ENCODE data around the gene GNPNAT1. TPM values are rescaled to one million over a fixed set of nuclear protein-coding genes. Genes with fewer than 3 reads are reported as not detected.

Gene GNPNAT1
- total RNA-seq: 10 to 100 TPM; 10.1 to 13.2 TPM

- H3K27ac Mint-ChIP-seq: peak within 1 kb of the TSS; percentile 72
- peaks cover 9% of the 10 kb centered on the region for H3K36me3 Mint-ChIP-seq (ENCODE audit: low read depth)
- DNase-seq: peak; percentile 93
- peaks cover under 1% of the 10 kb centered on the region for H3K9me3 Mint-ChIP-seq
- H3K4me1 Mint-ChIP-seq: peaks cover 29% of the 10 kb centered on the region
- peak within 1 kb of the TSS; percentile 89 for H3K4me3 Mint-ChIP-seq
- no peaks in the 10 kb centered on the region for H3K27me3 Mint-ChIP-seq
- ChIA-PET CTCF (interaction anchor here (0.5 to 1.9 kb wide), 4 partner anchors 11 to 254 kb away, joined by 3 to 6 read pairs (median 4); no protein-coding TSS in a partner anchor), POLR2A (interaction anchor here (0.8 to 2.5 kb wide), 8 partner anchors 10 to 361 kb away, joined by 3 to 21 read pairs (median 4); partner anchors contain the start of genes GPR137C, STYX and TXNDC16)
Observed at GRCh38 chr14:52791223-52792096, at the start of gene GNPNAT1. Gene GNPNAT1, minus strand, starts transcription at chr14:52791607. Its CDS starts 6,957 bp downstream, at chr14:52784650.

- ChIA-PET POLR2A (no interaction called here), CTCF (no interaction called here)
- H3K4me1 Mint-ChIP-seq: no peaks in the 10 kb centered on the region
- no peak overlapping the region for H3K4me3 Mint-ChIP-seq
- H3K9me3 Mint-ChIP-seq: no peaks in the 10 kb centered on the region
- H3K27ac Mint-ChIP-seq: no peak overlapping the region
- DNase-seq: no peak
- no peaks in the 10 kb centered on the region for H3K27me3 Mint-ChIP-seq
- no peaks in the 10 kb centered on the region for H3K36me3 Mint-ChIP-seq (ENCODE audit: low read depth)
Observed at GRCh38 chr14:52840877-52841276, 49.5 kb upstream of the GNPNAT1 start.

GRCh38 chr14:52837451-52837850 lies 46.0 kb upstream of the GNPNAT1 start:
- no peak for DNase-seq
- no peaks in the 10 kb centered on the region for H3K9me3 Mint-ChIP-seq
- no peaks in the 10 kb centered on the region for H3K36me3 Mint-ChIP-seq (ENCODE audit: low read depth)
- ChIA-PET POLR2A (no interaction called here), CTCF (interaction anchor here (0.5 kb wide), 1 partner anchor 185 kb away, joined by 3 read pairs; no protein-coding TSS in a partner anchor)
- H3K27ac Mint-ChIP-seq: no peak overlapping the region
- H3K4me1 Mint-ChIP-seq: no peaks in the 10 kb centered on the region
- no peak overlapping the region for H3K4me3 Mint-ChIP-seq
- H3K27me3 Mint-ChIP-seq: no peaks in the 10 kb centered on the region

- DNase-seq: no peak
- POLR2A ChIA-PET: no interaction called here
- Mint-ChIP-seq H3K27me3 (no peaks in the 10 kb centered on the region), H3K36me3 (ENCODE audit: low read depth) (no peaks in the 10 kb centered on the region), H3K9me3 (no peaks in the 10 kb centered on the region), H3K4me1 (no peaks in the 10 kb centered on the region), H3K4me3 (no peak overlapping the region), H3K27ac (no peak overlapping the region)
- CTCF ChIA-PET: no interaction called here
Observed at GRCh38 chr14:52836063-52836462, 44.7 kb upstream of the GNPNAT1 start.

- DNase-seq: no peak
- ChIA-PET CTCF (no interaction called here), POLR2A (no interaction called here)
- Mint-ChIP-seq H3K27ac (no peak overlapping the region), H3K27me3 (no peaks in the 10 kb centered on the region), H3K4me1 (no peaks in the 10 kb centered on the region), H3K36me3 (ENCODE audit: low read depth) (no peaks in the 10 kb centered on the region), H3K9me3 (no peaks in the 10 kb centered on the region), H3K4me3 (no peak overlapping the region)
Observed at GRCh38 chr14:52835122-52835903, 43.9 kb upstream of the GNPNAT1 start.

GRCh38 chr14:52834440-52834842 lies 43.0 kb upstream of the GNPNAT1 start:
- POLR2A ChIA-PET: no interaction called here
- H3K36me3 Mint-ChIP-seq (ENCODE audit: low read depth): no peaks in the 10 kb centered on the region
- H3K4me1 Mint-ChIP-seq: no peaks in the 10 kb centered on the region
- CTCF ChIA-PET: no interaction called here
- H3K27me3 Mint-ChIP-seq: no peaks in the 10 kb centered on the region
- no peak for DNase-seq
- no peak overlapping the region for H3K27ac Mint-ChIP-seq
- no peak overlapping the region for H3K4me3 Mint-ChIP-seq
- no peaks in the 10 kb centered on the region for H3K9me3 Mint-ChIP-seq

GRCh38 chr14:52833891-52834290 lies 42.5 kb upstream of the GNPNAT1 start:
- Mint-ChIP-seq H3K36me3 (ENCODE audit: low read depth) (no peaks in the 10 kb centered on the region), H3K4me3 (no peak overlapping the region), H3K27ac (no peak overlapping the region), H3K27me3 (no peaks in the 10 kb centered on the region), H3K9me3 (no peaks in the 10 kb centered on the region), H3K4me1 (no peaks in the 10 kb centered on the region)
- ChIA-PET POLR2A (no interaction called here), CTCF (no interaction called here)
- DNase-seq: no peak

- peaks cover 3% of the 10 kb centered on the region for H3K4me1 Mint-ChIP-seq
- DNase-seq: no peak
- no peaks in the 10 kb centered on the region for H3K36me3 Mint-ChIP-seq (ENCODE audit: low read depth)
- H3K27ac Mint-ChIP-seq: no peak overlapping the region
- CTCF ChIA-PET: interaction anchor here (1.0 to 1.1 kb wide), 2 partner anchors 131 to 226 kb away, joined by 3 read pairs; no protein-coding TSS in a partner anchor
- H3K4me3 Mint-ChIP-seq: no peak overlapping the region
- peaks cover 3% of the 10 kb centered on the region for H3K27me3 Mint-ChIP-seq
- no peaks in the 10 kb centered on the region for H3K9me3 Mint-ChIP-seq
- POLR2A ChIA-PET: no interaction called here
Observed at GRCh38 chr14:52829527-52830185, 38.2 kb upstream of the GNPNAT1 start.

GRCh38 chr14:52827426-52827825 lies 36.0 kb upstream of the GNPNAT1 start:
- no peak for DNase-seq
- Mint-ChIP-seq H3K4me1 (peaks cover 6% of the 10 kb centered on the region), H3K36me3 (ENCODE audit: low read depth) (no peaks in the 10 kb centered on the region), H3K27ac (no peak overlapping the region), H3K4me3 (no peak overlapping the region), H3K9me3 (no peaks in the 10 kb centered on the region), H3K27me3 (peaks cover 9% of the 10 kb centered on the region)
- POLR2A ChIA-PET: interaction anchor here (0.7 kb wide), 1 partner anchor 17 kb away, joined by 4 read pairs; no protein-coding TSS in a partner anchor
- CTCF ChIA-PET: interaction anchor here (0.6 to 0.7 kb wide), 2 partner anchors 73 to 508 kb away, joined by 3 to 4 read pairs; no protein-coding TSS in a partner anchor

- no peak overlapping the region for H3K4me3 Mint-ChIP-seq
- H3K36me3 Mint-ChIP-seq (ENCODE audit: low read depth): no peaks in the 10 kb centered on the region
- H3K27me3 Mint-ChIP-seq: peaks cover 11% of the 10 kb centered on the region
- H3K4me1 Mint-ChIP-seq: peaks cover 6% of the 10 kb centered on the region
- ChIA-PET POLR2A (no interaction called here), CTCF (interaction anchor here (0.7 to 2.7 kb wide), 9 partner anchors 9 to 805 kb away, joined by 3 to 37 read pairs (median 5); no protein-coding TSS in a partner anchor)
- no peaks in the 10 kb centered on the region for H3K9me3 Mint-ChIP-seq
- no peak for DNase-seq
- no peak overlapping the region for H3K27ac Mint-ChIP-seq
Observed at GRCh38 chr14:52825085-52825484, 33.7 kb upstream of the GNPNAT1 start.

GRCh38 chr14:52824462-52824861 lies 33.1 kb upstream of the GNPNAT1 start:
- Mint-ChIP-seq H3K27me3 (peaks cover 11% of the 10 kb centered on the region), H3K9me3 (no peaks in the 10 kb centered on the region), H3K36me3 (ENCODE audit: low read depth) (no peaks in the 10 kb centered on the region), H3K4me1 (peaks cover 6% of the 10 kb centered on the region), H3K4me3 (no peak overlapping the region), H3K27ac (no peak overlapping the region)
- DNase-seq: no peak
- CTCF ChIA-PET: interaction anchor here (0.8 to 2.7 kb wide), 7 partner anchors 9 to 483 kb away, joined by 3 to 37 read pairs (median 7); no protein-coding TSS in a partner anchor
- POLR2A ChIA-PET: no interaction called here

- CTCF ChIA-PET: interaction anchor here (1.0 to 1.9 kb wide), 5 partner anchors 139 to 485 kb away, joined by 3 to 8 read pairs (median 4); no protein-coding TSS in a partner anchor
- POLR2A ChIA-PET: no interaction called here
- Mint-ChIP-seq H3K9me3 (no peaks in the 10 kb centered on the region), H3K4me3 (no peak overlapping the region), H3K4me1 (peaks cover 6% of the 10 kb centered on the region), H3K27ac (no peak overlapping the region), H3K27me3 (peaks cover 13% of the 10 kb centered on the region), H3K36me3 (ENCODE audit: low read depth) (no peaks in the 10 kb centered on the region)
- DNase-seq: no peak
Observed at GRCh38 chr14:52821805-52822250, 30.4 kb upstream of the GNPNAT1 start.
